Measurements from ENCODE around the gene TFAP2C.

TFAP2C gene

GRCh38 chr20:56601166-56601565 is 27.9 kb upstream of the TFAP2C start:
- in situ Hi-C loops (cut with MboI; ENCODE audit: low sequenced_read_pairs, unreplicated experiment): no loop called here
- DNase-seq (ENCODE audit: low spot score): no peak
- no peak for TF ChIP-seq CTCF (IDR thresholded peaks at IDR 0.05; ENCODE audit: borderline replicate concordance, control extremely low read depth, extremely low read depth, insufficient read depth, missing control alignments)

GRCh38 chr20:56604673-56605072 is 24.4 kb upstream of the TFAP2C start:
- TF ChIP-seq CTCF (IDR thresholded peaks at IDR 0.05; ENCODE audit: borderline replicate concordance, control extremely low read depth, extremely low read depth, insufficient read depth, missing control alignments): no peak
- no peak for DNase-seq (ENCODE audit: low spot score)
- in situ Hi-C loops (cut with MboI; ENCODE audit: low sequenced_read_pairs, unreplicated experiment): no loop called here

GRCh38 chr20:56605261-56605996 is 23.7 kb upstream of the TFAP2C start:
- no peak for TF ChIP-seq CTCF (IDR thresholded peaks at IDR 0.05; ENCODE audit: borderline replicate concordance, control extremely low read depth, extremely low read depth, insufficient read depth, missing control alignments)
- in situ Hi-C loops (cut with MboI; ENCODE audit: low sequenced_read_pairs, unreplicated experiment): no loop called here
- DNase-seq (ENCODE audit: low spot score): no peak

- in situ Hi-C loops (cut with MboI; ENCODE audit: low sequenced_read_pairs, unreplicated experiment): no loop called here
- TF ChIP-seq CTCF (IDR thresholded peaks at IDR 0.05; ENCODE audit: borderline replicate concordance, control extremely low read depth, extremely low read depth, insufficient read depth, missing control alignments): no peak
- no peak for DNase-seq (ENCODE audit: low spot score)
Observed at GRCh38 chr20:56606174-56606945, 22.7 kb upstream of the TFAP2C start.

GRCh38 chr20:56607061-56607704 is 21.9 kb upstream of the TFAP2C start:
- in situ Hi-C loops (cut with MboI; ENCODE audit: low sequenced_read_pairs, unreplicated experiment): no loop called here

More at GRCh38 chr20:56607061-56607704, 21.9 kb upstream of the TFAP2C start:
- DNase-seq (ENCODE audit: low spot score): no peak
- no peak for TF ChIP-seq CTCF (IDR thresholded peaks at IDR 0.05; ENCODE audit: borderline replicate concordance, control extremely low read depth, extremely low read depth, insufficient read depth, missing control alignments)
